HAP-1 (cell line): ENCODE results near the gene MYO16.

Experiments used
- DNase-seq, 2 experiments: peaks; one replicate each; pipeline ENCODE4 v3.0.0-alpha.2; 2016 to 2020; ENCODE audit warnings: low spot score in 2 of 2
- H3K27me3 ChIP-seq: fragments of 250-450 bp; sonication (Bioruptor Pico); 2 replicates; pipeline ENCODE4 v1.5.1; 2020; ENCODE audit warnings: low read depth, mild to moderate bottlenecking, moderate library complexity
- H3K36me3 ChIP-seq: fragments of 250-450 bp; sonication (Bioruptor Pico); replicated peaks from 2 replicates; pipeline ENCODE4 v1.5.1; 2020; ENCODE audit warnings: mild to moderate bottlenecking
- H3K4me1 ChIP-seq: fragments of 250-450 bp; sonication (Bioruptor Pico); 2 replicates; pipeline ENCODE4 v1.5.1; 2020; ENCODE audit warnings: mild to moderate bottlenecking
- H3K4me3 ChIP-seq: fragments of 250-450 bp; sonication (Bioruptor Pico); 2 replicates; pipeline ENCODE4 v1.5.1; 2020; ENCODE audit warnings: mild to moderate bottlenecking, moderate library complexity
- H3K9me3 ChIP-seq: fragments of 250-450 bp; sonication (Bioruptor Pico); 2 replicates; pipeline ENCODE4 v1.5.1; 2020; ENCODE audit warnings: mild to moderate bottlenecking, moderate library complexity
- in situ Hi-C: fragments of 300-500 bp; cut with MboI; formaldehyde crosslinking; loops from 3 replicates; pipeline ENCODE4 v1.14.3; 2020; ENCODE audit warnings: low sequenced_read_pairs, inconsistent platforms, mixed read lengths

The MYO16 gene

GRCh38 chr13:109159650-109160309 is 530.4 kb downstream of the MYO16 start:
- Histone ChIP-seq H3K4me3 (no peak overlapping the region), H3K9me3 (no peaks in the 10 kb centered on the region), H3K4me1 (no peaks in the 10 kb centered on the region), H3K36me3 (no peaks in the 10 kb centered on the region), H3K27me3 (no peaks in the 10 kb centered on the region)
- in situ Hi-C loops, result no loop called here
- DNase-seq, result no peak

GRCh38 chr13:109160357-109160756 is 530.9 kb downstream of the MYO16 start:
- Histone ChIP-seq H3K36me3 (no peaks in the 10 kb centered on the region), H3K9me3 (no peaks in the 10 kb centered on the region), H3K4me3 (no peak overlapping the region), H3K27me3 (no peaks in the 10 kb centered on the region), H3K4me1 (no peaks in the 10 kb centered on the region)
- DNase-seq, result no peak
- in situ Hi-C loops, result no loop called here

GRCh38 chr13:109160887-109161669 is 531.7 kb downstream of the MYO16 start:
- Histone ChIP-seq H3K4me3 (no peak overlapping the region), H3K4me1 (no peaks in the 10 kb centered on the region), H3K36me3 (no peaks in the 10 kb centered on the region), H3K27me3 (no peaks in the 10 kb centered on the region), H3K9me3 (no peaks in the 10 kb centered on the region)
- no peak for DNase-seq
- in situ Hi-C loops, result no loop called here

- no peaks in the 10 kb centered on the region for H3K9me3 ChIP-seq
- no peaks in the 10 kb centered on the region for H3K36me3 ChIP-seq
- DNase-seq, result no peak
- in situ Hi-C loops, result no loop called here
- H3K27me3 ChIP-seq, result no peaks in the 10 kb centered on the region
- H3K4me3 ChIP-seq, result no peak overlapping the region
- H3K4me1 ChIP-seq, result no peaks in the 10 kb centered on the region
Measured at GRCh38 chr13:109162248-109163036, 533.0 kb downstream of the MYO16 start.

GRCh38 chr13:109163037-109163379 is 533.6 kb downstream of the MYO16 start:
- no peaks in the 10 kb centered on the region for H3K4me1 ChIP-seq
- in situ Hi-C loops, result no loop called here

GRCh38 chr13:109165417-109165904 is 536.0 kb downstream of the MYO16 start:
- Histone ChIP-seq H3K9me3 (no peaks in the 10 kb centered on the region), H3K4me3 (no peak overlapping the region), H3K36me3 (no peaks in the 10 kb centered on the region), H3K4me1 (no peaks in the 10 kb centered on the region), H3K27me3 (no peaks in the 10 kb centered on the region)
- no peak for DNase-seq
- in situ Hi-C loops, result no loop called here

More at GRCh38 chr13:109163037-109163379, 533.6 kb downstream of the MYO16 start:
- H3K27me3 ChIP-seq, result no peaks in the 10 kb centered on the region
- no peak overlapping the region for H3K4me3 ChIP-seq
- no peaks in the 10 kb centered on the region for H3K36me3 ChIP-seq
- H3K9me3 ChIP-seq, result no peaks in the 10 kb centered on the region
- no peak for DNase-seq

GRCh38 chr13:109166804-109167203 is 537.4 kb downstream of the MYO16 start:
- Histone ChIP-seq H3K9me3 (no peaks in the 10 kb centered on the region), H3K4me3 (no peak overlapping the region), H3K36me3 (no peaks in the 10 kb centered on the region), H3K27me3 (no peaks in the 10 kb centered on the region), H3K4me1 (no peaks in the 10 kb centered on the region)
- in situ Hi-C loops, result no loop called here
- no peak for DNase-seq

- no peaks in the 10 kb centered on the region for H3K27me3 ChIP-seq
- no peaks in the 10 kb centered on the region for H3K4me1 ChIP-seq
- H3K9me3 ChIP-seq, result no peaks in the 10 kb centered on the region
- DNase-seq, result no peak
- no peak overlapping the region for H3K4me3 ChIP-seq
- H3K36me3 ChIP-seq, result no peaks in the 10 kb centered on the region
- in situ Hi-C loops, result no loop called here
Measured at GRCh38 chr13:109172136-109172535, 542.7 kb downstream of the MYO16 start.

GRCh38 chr13:109175666-109176065 is 546.3 kb downstream of the MYO16 start:
- no peaks in the 10 kb centered on the region for H3K9me3 ChIP-seq
- H3K36me3 ChIP-seq, result no peaks in the 10 kb centered on the region
- no peak for DNase-seq
- H3K4me3 ChIP-seq, result no peak overlapping the region
- in situ Hi-C loops, result no loop called here
- H3K27me3 ChIP-seq, result no peaks in the 10 kb centered on the region
- no peaks in the 10 kb centered on the region for H3K4me1 ChIP-seq

GRCh38 chr13:109180905-109181425 is 551.6 kb downstream of the MYO16 start:
- in situ Hi-C loops, result no loop called here
- H3K9me3 ChIP-seq, result no peaks in the 10 kb centered on the region
- H3K4me1 ChIP-seq, result no peaks in the 10 kb centered on the region
- no peak for DNase-seq
- no peaks in the 10 kb centered on the region for H3K27me3 ChIP-seq
- no peaks in the 10 kb centered on the region for H3K36me3 ChIP-seq
- H3K4me3 ChIP-seq, result no peak overlapping the region

- H3K4me3 ChIP-seq, result no peak overlapping the region
- H3K9me3 ChIP-seq, result no peaks in the 10 kb centered on the region
- no peaks in the 10 kb centered on the region for H3K4me1 ChIP-seq
- H3K27me3 ChIP-seq, result no peaks in the 10 kb centered on the region
- H3K36me3 ChIP-seq, result no peaks in the 10 kb centered on the region
- in situ Hi-C loops, result no loop called here
- no peak for DNase-seq
Measured at GRCh38 chr13:109182777-109183465, 553.5 kb downstream of the MYO16 start.

GRCh38 chr13:109191413-109191812 is 562.0 kb downstream of the MYO16 start:
- in situ Hi-C loops, result no loop called here
- no peaks in the 10 kb centered on the region for H3K4me1 ChIP-seq
- H3K4me3 ChIP-seq, result no peak overlapping the region

GRCh38 chr13:109192306-109192705 is 562.9 kb downstream of the MYO16 start:
- H3K9me3 ChIP-seq, result no peaks in the 10 kb centered on the region
- in situ Hi-C loops, result no loop called here
- no peaks in the 10 kb centered on the region for H3K36me3 ChIP-seq
- no peak for DNase-seq
- no peak overlapping the region for H3K4me3 ChIP-seq
- H3K4me1 ChIP-seq, result no peaks in the 10 kb centered on the region
- no peaks in the 10 kb centered on the region for H3K27me3 ChIP-seq

More at GRCh38 chr13:109191413-109191812, 562.0 kb downstream of the MYO16 start:
- H3K9me3 ChIP-seq, result no peaks in the 10 kb centered on the region
- no peaks in the 10 kb centered on the region for H3K27me3 ChIP-seq
- no peaks in the 10 kb centered on the region for H3K36me3 ChIP-seq
- DNase-seq, result no peak
